K562 (cell line): Measurements from ENCODE around the gene CPNE9. TPM values are rescaled to one million over a fixed set of nuclear protein-coding genes. Genes with fewer than 3 reads are reported as not detected.

ENCODE experiments used
- CBFA2T2 ChIP-seq: fragments of 450-650 bp; conservative IDR thresholded peaks from 2 replicates; pipeline ENCODE4 v1.6.1; 2017; ENCODE audit warnings: mild to moderate bottlenecking
- ILF3 ChIP-seq: fragments of 450-650 bp; IDR thresholded peaks from 2 replicates; pipeline ENCODE4 v1.6.1; 2018; ENCODE audit warnings: antibody characterized with exemption, mild to moderate bottlenecking, moderate library complexity, borderline replicate concordance
- NFYB ChIP-seq: IDR thresholded peaks from 2 replicates; pipeline ENCODE4 v1.6.1; 2011; ENCODE audit warnings: mild to moderate bottlenecking, moderate library complexity; ENCODE audit not compliant: insufficient read length; ENCODE audit errors: extremely low read depth
- RREB1 ChIP-seq: fragments of 250-450 bp; sonication (Bioruptor Pico); IDR thresholded peaks from 2 replicates; pipeline ENCODE4 v1.4.0; 2020
- TOE1 ChIP-seq, 2 experiments: fragments of 450-650 bp in 1 of 2; sonication (generic) in 1 of 2; formaldehyde crosslinking in 1 of 2; IDR thresholded peaks; 2 replicates each; pipeline versions ENCODE4 v1.7.1 to v1.8.0; 2016 to 2022; ENCODE audit warnings: borderline replicate concordance in 2 of 2, mild to moderate bottlenecking in 2 of 2, antibody characterized with exemption in 1 of 2, inconsistent platforms in 1 of 2, low read depth in 1 of 2, missing genetic modification reagents in 1 of 2, moderate library complexity in 1 of 2
- USF2 ChIP-seq: sonication (generic); formaldehyde crosslinking; IDR thresholded peaks from 2 replicates; pipeline ENCODE4 v1.5.0; 2020; ENCODE audit warnings: missing genetic modification reagents
- ZNF583 ChIP-seq: fragments of 250-450 bp; sonication (Bioruptor Pico); IDR thresholded peaks from 2 replicates; pipeline ENCODE4 v1.4.0; 2020
- polyA plus RNA-seq, 8 experiments: library from polyadenylated mRNA; depleted of rRNA in 4 of 8; stranded (reverse) in 5 of 8; unstranded in 3 of 8; fragments of >200 nt; fragmentation: Nextera tagmentation in 2 of 8; fragmentation: Illumina TruSeq in 1 of 8; extraction: Ambion mirVana in 2 of 8; extraction: Trizol in 1 of 8; gene quantifications; 2 replicates each; pipeline versions ENCODE4 v1.2.1 to v1.2.3, GENCODE V29; 2011 to 2014; ENCODE audit warnings: inconsistent platforms in 1 of 8, missing spikeins in 1 of 8
- total RNA-seq, 7 experiments: library from RNA; depleted of rRNA in 6 of 7; stranded (reverse); fragments of >200 nt in 6 of 7; fragmentation: Illumina TruSeq in 2 of 7; extraction: Trizol in 2 of 7; gene quantifications; 2 replicates each; pipeline versions ENCODE4 v1.2.1 to v1.2.3, GENCODE V29; 2011 to 2021; ENCODE audit warnings: low replicate concordance in 1 of 7

CPNE9 gene
- total and polyA plus RNA-seq, 9 of the 15 experiments (the other 6 are each of a cell fraction or from before 2014, with no cell fraction given): 0.22 to 0.56 (median 0.29) TPM; not detected in 3

GRCh38 chr3:9765865-9766264, 62.2 kb downstream of the CPNE9 start (continued):
- 0 out of 2 replicates have a peak, but pooled peaks have one; percentile 20 for TF ChIP-seq RREB1 (CRISPR knock-in tag)
- TF ChIP-seq NFYB: peak; percentile 29
- TF ChIP-seq TOE1 (IDR thresholded peaks at IDR 0.05; ENCODE audit: borderline replicate concordance): peak; percentile 97
- TF ChIP-seq TOE1 (CRISPR knock-in tag; IDR thresholded peaks at IDR 0.05; ENCODE audit: borderline replicate concordance, low read depth): no peak
- peak; percentile 80 for TF ChIP-seq CBFA2T2
- peak; percentile 93 for TF ChIP-seq USF2 (CRISPR knock-in tag)
- no peak for TF ChIP-seq ZNF583
- TF ChIP-seq ILF3: no peak
